Neural cell (in vitro differentiated cells): ENCODE measurements around the gene ISL1. TPM values are rescaled to one million over a fixed set of nuclear protein-coding genes. Genes with fewer than 3 reads are reported as not detected.

Experiments
- H2AFZ ChIP-seq: fragments of 200-600, 300-800 bp; sonication (generic), shearing (Covaris generic); 2 replicates; pipeline ENCODE4 v1.6.0; 2014; ENCODE audit warnings: low read depth, mild to moderate bottlenecking, antibody characterized with exemption, low read length, moderate library complexity
- H3F3A ChIP-seq: fragments of 200-600 bp; shearing (Covaris generic); 2 replicates; pipeline ENCODE4 v1.6.1; 2016; ENCODE audit warnings: mild to moderate bottlenecking, moderate library complexity, mixed read lengths, antibody characterized with exemption, low read length; ENCODE audit not compliant: insufficient read depth, poor library complexity, severe bottlenecking
- H3K27ac ChIP-seq: fragments of 200-600, 300-800 bp; sonication (generic), shearing (Covaris generic); 2 replicates; pipeline ENCODE4 v1.5.1; 2014; ENCODE audit warnings: mild to moderate bottlenecking, low read length, moderate library complexity
- H3K27me3 ChIP-seq: fragments of 300-800, 200-600 bp; sonication (generic), shearing (Covaris generic); 2 replicates; pipeline ENCODE4 v1.6.0; 2014; ENCODE audit warnings: mild to moderate bottlenecking, low read depth, low read length, moderate library complexity; ENCODE audit not compliant: insufficient read depth
- H3K36me3 ChIP-seq: fragments of 300-800, 200-600 bp; sonication (generic), shearing (Covaris generic); 2 replicates; pipeline ENCODE4 v1.5.1; 2014; ENCODE audit warnings: mild to moderate bottlenecking, antibody characterized with exemption, low read length, moderate library complexity; ENCODE audit not compliant: insufficient read depth
- H3K4me2 ChIP-seq: fragments of 300-800, 200-600 bp; sonication (generic), shearing (Covaris generic); 2 replicates; pipeline ENCODE4 v1.6.0; 2014; ENCODE audit warnings: mild to moderate bottlenecking, low read length
- H3K4me3 ChIP-seq: fragments of 300-800, 200-600 bp; sonication (generic), shearing (Covaris generic); 2 replicates; pipeline ENCODE4 v1.5.1; 2014; ENCODE audit warnings: mild to moderate bottlenecking, low read length, moderate library complexity
- H3K79me2 ChIP-seq: fragments of 200-600 bp; shearing (Covaris generic); replicated peaks from 2 replicates; pipeline ENCODE4 v1.6.0; 2014; ENCODE audit warnings: mild to moderate bottlenecking, low read length, moderate library complexity; ENCODE audit not compliant: insufficient read depth
- H3K9ac ChIP-seq: fragments of 300-800, 200-600 bp; sonication (generic), shearing (Covaris generic); 2 replicates; pipeline ENCODE4 v1.6.1; 2016; ENCODE audit warnings: mild to moderate bottlenecking, low read length, mixed read lengths
- H3K9me2 ChIP-seq: fragments of 200-600 bp; shearing (Covaris generic); 2 replicates; pipeline ENCODE4 v1.6.1; 2016; ENCODE audit warnings: mild to moderate bottlenecking, low read length, mixed read lengths; ENCODE audit not compliant: insufficient read depth
- H3K9me3 ChIP-seq: fragments of 200-600, 300-800 bp; sonication (generic), shearing (Covaris generic); 2 replicates; pipeline ENCODE4 v1.6.1; 2016; ENCODE audit warnings: mild to moderate bottlenecking, mixed run types, low read length, moderate library complexity, mixed read lengths
- H4K20me1 ChIP-seq: fragments of 200-600 bp; shearing (Covaris generic); 2 replicates; pipeline ENCODE4 v1.6.1; 2016; ENCODE audit warnings: mild to moderate bottlenecking, mixed run types; ENCODE audit not compliant: insufficient read depth
- EP300 ChIP-seq: fragments of 450-650 bp; conservative IDR thresholded peaks from 2 replicates; pipeline ENCODE4 v1.6.1; 2014; ENCODE audit warnings: antibody characterized with exemption, mild to moderate bottlenecking, moderate library complexity; ENCODE audit not compliant: poor library complexity, severe bottlenecking
- EZH2 ChIP-seq: fragments of 200-600, 300-800 bp; shearing (Covaris generic), sonication (generic); IDR thresholded peaks from 2 replicates; pipeline ENCODE4 v1.6.1; 2014; ENCODE audit warnings: antibody characterized with exemption, low read length, borderline replicate concordance, mild to moderate bottlenecking; ENCODE audit not compliant: insufficient read depth, poor library complexity, severe bottlenecking
- MXI1 ChIP-seq: fragments of 450-650 bp; conservative IDR thresholded peaks from 2 replicates; pipeline ENCODE4 v1.6.1; 2014; ENCODE audit warnings: antibody characterized with exemption, mild to moderate bottlenecking; ENCODE audit not compliant: poor library complexity, severe bottlenecking
- POLR2AphosphoS5 ChIP-seq: IDR thresholded peaks from 2 replicates; pipeline ENCODE4 v1.6.1; 2012
- RAD21 ChIP-seq: fragments of 450-650 bp; conservative IDR thresholded peaks from 2 replicates; pipeline ENCODE4 v1.6.1; 2014; ENCODE audit warnings: antibody characterized with exemption, mild to moderate bottlenecking, moderate library complexity
- REST ChIP-seq: IDR thresholded peaks from 2 replicates; pipeline ENCODE4 v1.6.1; 2012; ENCODE audit warnings: borderline replicate concordance
- SMC3 ChIP-seq: fragments of 450-650 bp; conservative IDR thresholded peaks from 2 replicates; pipeline ENCODE4 v1.6.1; 2014; ENCODE audit warnings: antibody characterized with exemption, mild to moderate bottlenecking, moderate library complexity; ENCODE audit not compliant: poor library complexity
- TAF1 ChIP-seq: IDR thresholded peaks from 2 replicates; pipeline ENCODE4 v1.6.1; 2012; ENCODE audit warnings: low read depth
- polyA plus RNA-seq: library from polyadenylated mRNA; depleted of rRNA; stranded (reverse); fragments of >200 nt; gene quantifications from 2 replicates; pipeline ENCODE4 v1.2.3, GENCODE V29; 2014

Gene ISL1
- polyA plus RNA-seq, 1 donor from 2014 or later, result 27.6 TPM

- H3F3A ChIP-seq, result no peaks in the 10 kb centered on the region
- peak overlapping the region; percentile 71 for H3K4me2 ChIP-seq
- no peaks in the 10 kb centered on the region for H3K36me3 ChIP-seq
- no peak overlapping the region for H2AFZ ChIP-seq
- no peaks in the 10 kb centered on the region for H3K9me2 ChIP-seq
- H3K27me3 ChIP-seq, result peaks cover 90% of the 10 kb centered on the region
- H4K20me1 ChIP-seq, result peaks cover 2% of the 10 kb centered on the region
- H3K9ac ChIP-seq, result peak overlapping the region; percentile 61
- peak overlapping the region; percentile 8 for H3K27ac ChIP-seq
- H3K9me3 ChIP-seq, result no peaks in the 10 kb centered on the region
- H3K79me2 ChIP-seq, result peaks cover 96% of the 10 kb centered on the region
- peak overlapping the region; percentile 82 for H3K4me3 ChIP-seq
- TF ChIP-seq REST, result no peak
- TF ChIP-seq TAF1, result no peak
- TF ChIP-seq EZH2, result no peak
- no peak for TF ChIP-seq MXI1
- TF ChIP-seq POLR2AphosphoS5, result peak; percentile 44
- no peak for TF ChIP-seq SMC3
- no peak for TF ChIP-seq RAD21
- no peak for TF ChIP-seq EP300
These were observed 4.0 kb downstream of the ISL1 start for GRCh38 chr5:51386916-51387883.

GRCh38 chr5:51387884-51388275 lies 4.6 kb downstream of the ISL1 start:
- Histone ChIP-seq H4K20me1 (peaks cover 2% of the 10 kb centered on the region), H3K9ac (peak overlapping the region; percentile 61), H3K27me3 (peaks cover 91% of the 10 kb centered on the region), H3K9me3 (no peaks in the 10 kb centered on the region), H2AFZ (no peak overlapping the region), H3K36me3 (no peaks in the 10 kb centered on the region), H3F3A (no peaks in the 10 kb centered on the region), H3K4me3 (peak overlapping the region; percentile 82), H3K9me2 (no peaks in the 10 kb centered on the region), H3K4me2 (peak overlapping the region; percentile 71), H3K27ac (no peak overlapping the region), H3K79me2 (peaks cover 96% of the 10 kb centered on the region)
- no peak for TF ChIP-seq TAF1
- no peak for TF ChIP-seq REST
- no peak for TF ChIP-seq EZH2
- TF ChIP-seq POLR2AphosphoS5, result no peak
